ENCODE data around the gene LOC128125822.

The LOC128125822 gene

GRCh38 chr6:63573076-63573898 lies 1.0 kb downstream of the LOC128125822 start (continued):
- TF ChIP-seq CTCF (IDR thresholded peaks at IDR 0.05 in 2 of 3, conservative IDR thresholded peaks at IDR 0.05 in 1 of 3; ENCODE audit: control insufficient read depth in 2 of 3, extremely low read depth in 1 of 3, insufficient read depth in 1 of 3, low read depth in 3 of 3, low read length in 3 of 3) (no peak), ZSCAN29 (IDR thresholded peaks at IDR 0.05) (0 out of 2 replicates have a peak, but pooled peaks have one; percentile 28), GATAD2B (conservative IDR thresholded peaks at IDR 0.05; ENCODE audit: low read depth) (peak; percentile 85; the same call in 1 of the 2 replicates), CBX5 (IDR thresholded peaks at IDR 0.05; ENCODE audit: low read depth) (0 out of 2 replicates have a peak, but pooled peaks have one; percentile 37), HDGF (IDR thresholded peaks at IDR 0.05) (no peak), SIX5 (IDR thresholded peaks at IDR 0.05; ENCODE audit: low read depth, low read length, severe bottlenecking) (peak; percentile 27), ZZZ3 (IDR thresholded peaks at IDR 0.05; ENCODE audit: control insufficient read depth, insufficient read length, low read depth) (no peak), RB1 (IDR thresholded peaks at IDR 0.05; ENCODE audit: borderline replicate concordance) (0 out of 2 replicates have a peak, but pooled peaks have one; percentile 40), ZNF687 (IDR thresholded peaks at IDR 0.05) (peak; percentile 82), NR2F1 (conservative IDR thresholded peaks at IDR 0.05) (peak; percentile 44; the same call in 1 of the 2 replicates), RFX5 (IDR thresholded peaks at IDR 0.05; ENCODE audit: low read depth, low read length) (peak; percentile 10; the same call in 1 of the 2 replicates), ZNF207 (IDR thresholded peaks at IDR 0.05; ENCODE audit: borderline replicate concordance) (peak; percentile 83), ATF7 (IDR thresholded peaks at IDR 0.05; ENCODE audit: low read depth) (no peak), ZNF274 (IDR thresholded peaks at IDR 0.05; ENCODE audit: insufficient read depth, insufficient read length) (no peak), MEF2B (IDR thresholded peaks at IDR 0.05; ENCODE audit: partially characterized antibody, poor library complexity, severe bottlenecking) (no peak), CEBPB (IDR thresholded peaks at IDR 0.05; ENCODE audit: borderline replicate concordance in 1 of 2, low read depth in 2 of 2, low read length in 2 of 2) (no peak), TAF1 (IDR thresholded peaks at IDR 0.05; ENCODE audit: borderline replicate concordance, low read depth, low read length) (peak; percentile 74; the same call in 1 of the 2 replicates), ZNF592 (IDR thresholded peaks at IDR 0.05) (no peak), ATF3 (IDR thresholded peaks at IDR 0.05; ENCODE audit: borderline replicate concordance, extremely low read depth, low read depth, low read length) (no peak)

Measured in GM12878 (cell line).